ENCODE results near the gene ITGAD.

Gene ITGAD

DNA sequence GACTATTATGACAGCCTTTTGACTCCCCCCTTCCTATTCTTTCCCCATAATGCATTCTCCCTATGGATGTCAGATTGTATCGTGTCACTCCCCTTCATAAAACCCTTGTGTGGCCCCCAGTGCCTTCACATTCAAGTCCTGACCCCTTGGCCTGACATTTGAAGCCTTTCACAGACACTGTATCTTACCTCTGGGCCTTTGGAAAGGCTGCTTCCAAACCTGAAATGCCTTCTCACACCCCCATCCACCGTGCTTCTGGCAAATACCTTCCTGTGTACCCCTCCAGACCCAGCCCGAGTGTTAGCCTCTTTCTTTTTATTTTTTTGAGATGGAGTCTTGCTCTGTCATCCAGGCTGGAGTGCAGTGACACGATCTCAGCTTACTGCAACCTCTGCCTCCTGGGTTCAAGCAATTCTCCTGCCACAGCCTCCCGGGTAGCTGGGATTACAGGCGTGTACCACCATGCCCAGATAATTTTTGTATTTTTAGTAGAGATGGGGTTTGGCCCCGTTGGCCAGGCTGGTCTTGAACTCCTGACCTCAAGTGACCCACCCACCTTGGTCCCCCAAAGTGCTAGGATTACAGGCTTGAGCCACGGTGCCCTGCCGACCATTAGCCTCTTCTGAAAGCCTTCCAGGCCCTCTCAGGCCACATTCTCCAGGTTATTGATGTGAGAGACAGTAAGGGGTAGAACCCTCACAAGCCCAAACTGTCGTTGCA, 68.2 kb downstream of the ITGAD start:
- no peak for DNase-seq (ENCODE audit: low read depth)
- no peak for TF ChIP-seq CTCF (conservative IDR thresholded peaks at IDR 0.05; ENCODE audit: low read depth, low read length)
- no peak overlapping the region for H3K4me3 ChIP-seq (ENCODE audit: low read depth, low read length)

GRCh38 chr16:31461921-31462804, 69.0 kb downstream of the ITGAD start:
- DNase-seq (ENCODE audit: low read depth): no peak
- TF ChIP-seq CTCF (conservative IDR thresholded peaks at IDR 0.05; ENCODE audit: low read depth, low read length): no peak
- no peak overlapping the region for H3K4me3 ChIP-seq (ENCODE audit: low read depth, low read length)

- TF ChIP-seq CTCF (conservative IDR thresholded peaks at IDR 0.05; ENCODE audit: low read depth, low read length): no peak
- no peak overlapping the region for H3K4me3 ChIP-seq (ENCODE audit: low read depth, low read length)
- DNase-seq (ENCODE audit: low read depth): no peak
Measured at GRCh38 chr16:31464348-31464769, 71.2 kb downstream of the ITGAD start.

DNA sequence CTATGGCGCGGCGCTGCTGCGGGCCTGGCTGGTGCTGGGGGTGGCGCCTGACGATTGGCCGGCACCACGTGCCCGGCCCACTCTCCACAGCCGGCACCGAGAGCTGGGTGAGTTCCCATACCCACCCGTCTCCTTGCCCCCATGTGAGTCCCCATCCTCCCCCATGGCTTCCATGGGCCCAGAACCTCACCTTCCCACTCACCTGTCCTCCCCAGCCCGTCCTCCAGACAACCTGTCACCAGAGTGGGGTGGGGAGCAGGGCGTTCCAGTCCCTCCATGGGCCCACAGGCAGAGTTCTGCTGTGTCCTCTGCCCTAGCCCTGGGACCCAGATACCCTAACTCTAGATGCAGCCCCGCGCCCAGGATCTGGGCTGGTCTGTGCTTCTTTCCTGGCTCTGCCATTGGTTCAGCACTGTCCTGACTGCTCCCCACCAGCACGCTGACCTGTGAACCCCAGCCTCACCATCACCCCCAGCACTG, 71.7 kb downstream of the ITGAD start:
- no peak for TF ChIP-seq CTCF (conservative IDR thresholded peaks at IDR 0.05; ENCODE audit: low read depth, low read length)

DNA sequence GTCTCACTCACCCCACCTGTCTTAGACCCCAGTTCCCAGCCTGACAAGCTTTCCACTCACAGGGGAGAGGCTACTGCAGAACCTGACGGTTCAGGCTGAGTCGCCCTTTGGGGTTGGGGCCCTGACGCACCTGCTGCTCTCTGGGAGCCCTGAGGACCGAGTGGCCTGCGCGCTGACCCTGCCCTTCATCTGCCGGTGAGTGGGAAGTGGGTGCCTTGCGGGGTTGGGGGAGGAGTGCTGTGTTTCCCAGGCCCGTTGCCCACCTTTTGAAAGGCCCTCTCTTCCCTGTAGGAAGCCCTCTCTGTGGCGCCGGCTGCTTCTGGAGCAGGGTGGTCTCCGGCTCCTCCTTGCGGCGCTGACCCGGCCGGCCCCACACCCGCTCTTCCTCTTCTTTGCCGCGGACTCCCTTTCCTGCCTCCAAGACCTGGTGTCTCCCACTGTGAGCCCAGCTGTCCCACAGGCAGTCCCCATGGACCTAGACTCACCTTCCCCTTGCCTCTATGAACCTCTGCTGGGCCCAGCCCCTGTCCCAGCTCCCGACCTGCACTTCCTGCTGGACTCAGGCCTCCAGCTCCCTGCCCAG, 72.7 kb downstream of the ITGAD start:
- no peak overlapping the region for H3K4me3 ChIP-seq (ENCODE audit: low read depth, low read length)
- no peak for TF ChIP-seq CTCF (conservative IDR thresholded peaks at IDR 0.05; ENCODE audit: low read depth, low read length)
- DNase-seq (ENCODE audit: low read depth): no peak

More for the DNA sequence above, 71.7 kb downstream of the ITGAD start:
- no peak overlapping the region for H3K4me3 ChIP-seq (ENCODE audit: low read depth, low read length)
- no peak for DNase-seq (ENCODE audit: low read depth)

- TF ChIP-seq CTCF (conservative IDR thresholded peaks at IDR 0.05; ENCODE audit: low read depth, low read length): no peak
- DNase-seq (ENCODE audit: low read depth): no peak
- H3K4me3 ChIP-seq (ENCODE audit: low read depth, low read length): no peak overlapping the region
Measured at GRCh38 chr16:31466381-31466841, 73.3 kb downstream of the ITGAD start.
